ENCODE results near the gene TCAIM.

GRCh38 chr3:44437800-44438199 is 99.2 kb downstream of the TCAIM start:
- TF ChIP-seq CTCF (IDR thresholded peaks at IDR 0.05; ENCODE audit: low read depth, low read length, poor library complexity, severe bottlenecking) (no peak), EZH2phosphoT487 (IDR thresholded peaks at IDR 0.05; ENCODE audit: borderline replicate concordance, low read length) (no peak)

All from DOHH2 (cell line).